Subcutaneous adipose tissue (tissue), 4 donors: Measurements from ENCODE around the gene MINDY3. TPM values are rescaled to one million over a fixed set of nuclear protein-coding genes. Genes with fewer than 3 reads are reported as not detected.

ENCODE experiments used
- total RNA-seq, 4 donors: library from RNA; depleted of rRNA; stranded (reverse); fragments of >200 nt; gene quantifications; one replicate each; pipeline ENCODE4 v1.1.0, GENCODE V29; 2016
- TF ChIP-seq, protein P1 (sequence below): fragments of 450-650 bp; IDR thresholded peaks from one replicate; pipeline ENCODE4 v1.5.1; 2016; ENCODE audit warnings: low read depth, mild to moderate bottlenecking, control low read depth, antibody characterized with exemption, moderate library complexity

Gene MINDY3
- total RNA-seq, 4 donors from 2014 or later, result 27.9 to 40.4 (median 34.8) TPM

DNA sequence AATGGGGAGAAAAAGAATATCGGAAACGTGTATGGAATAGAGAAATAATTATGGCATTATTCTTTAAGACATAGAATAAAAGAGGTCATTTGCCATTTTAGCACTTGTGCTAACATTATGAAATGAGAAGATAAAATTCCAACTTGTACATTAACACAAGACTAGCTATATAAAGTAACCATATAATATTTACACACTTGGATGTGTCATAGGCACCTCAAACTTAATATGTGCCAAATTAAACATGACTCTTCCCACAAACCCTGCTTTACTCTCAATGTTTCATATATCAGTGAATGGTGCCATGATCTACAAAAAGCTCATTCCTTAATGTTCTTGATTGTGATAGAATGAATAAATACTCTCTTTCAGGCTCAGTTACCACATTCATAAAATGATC, 4.1 kb upstream of the MINDY3 start:
- TF ChIP-seq, protein P1, sequence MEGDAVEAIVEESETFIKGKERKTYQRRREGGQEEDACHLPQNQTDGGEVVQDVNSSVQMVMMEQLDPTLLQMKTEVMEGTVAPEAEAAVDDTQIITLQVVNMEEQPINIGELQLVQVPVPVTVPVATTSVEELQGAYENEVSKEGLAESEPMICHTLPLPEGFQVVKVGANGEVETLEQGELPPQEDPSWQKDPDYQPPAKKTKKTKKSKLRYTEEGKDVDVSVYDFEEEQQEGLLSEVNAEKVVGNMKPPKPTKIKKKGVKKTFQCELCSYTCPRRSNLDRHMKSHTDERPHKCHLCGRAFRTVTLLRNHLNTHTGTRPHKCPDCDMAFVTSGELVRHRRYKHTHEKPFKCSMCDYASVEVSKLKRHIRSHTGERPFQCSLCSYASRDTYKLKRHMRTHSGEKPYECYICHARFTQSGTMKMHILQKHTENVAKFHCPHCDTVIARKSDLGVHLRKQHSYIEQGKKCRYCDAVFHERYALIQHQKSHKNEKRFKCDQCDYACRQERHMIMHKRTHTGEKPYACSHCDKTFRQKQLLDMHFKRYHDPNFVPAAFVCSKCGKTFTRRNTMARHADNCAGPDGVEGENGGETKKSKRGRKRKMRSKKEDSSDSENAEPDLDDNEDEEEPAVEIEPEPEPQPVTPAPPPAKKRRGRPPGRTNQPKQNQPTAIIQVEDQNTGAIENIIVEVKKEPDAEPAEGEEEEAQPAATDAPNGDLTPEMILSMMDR, result no peak

DNA sequence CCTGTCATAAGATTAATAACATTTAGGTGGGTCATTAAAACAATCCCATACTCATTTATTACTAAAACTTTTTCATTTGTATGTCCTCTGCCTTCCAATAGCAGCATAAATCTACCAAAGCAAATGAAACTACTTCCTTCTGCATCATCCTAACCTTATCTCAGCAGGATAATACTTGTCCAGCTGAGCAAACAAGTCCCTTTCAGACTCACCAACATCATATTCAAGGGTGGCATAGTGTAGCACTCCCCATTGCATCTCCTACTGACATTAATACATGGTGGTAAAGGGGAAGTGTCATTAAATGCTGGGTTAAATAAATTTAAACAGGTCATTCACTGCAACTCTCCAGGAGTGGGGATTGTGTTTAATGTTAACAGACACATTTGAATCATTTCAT, 3.4 kb upstream of the MINDY3 start:
- TF ChIP-seq, protein P1, result no peak

DNA sequence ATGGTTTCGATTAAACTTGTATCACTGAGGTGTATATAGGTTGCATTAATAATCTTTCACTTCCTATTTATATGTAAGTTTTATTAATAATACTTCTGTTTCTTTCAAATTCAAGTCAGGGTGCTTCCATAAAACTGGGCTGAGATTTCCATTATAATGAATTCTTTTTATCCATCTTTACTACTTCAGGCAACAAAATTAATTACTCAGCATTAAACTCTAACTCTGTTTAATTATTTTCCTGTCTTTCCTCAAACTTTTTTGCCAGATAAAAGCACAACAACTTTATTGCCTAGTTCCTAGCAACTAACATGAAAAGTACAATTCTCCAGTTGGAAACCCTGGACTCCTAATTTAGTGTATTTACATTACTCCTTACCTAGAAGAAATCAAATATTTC, 3.0 kb upstream of the MINDY3 start:
- TF ChIP-seq, protein P1, result no peak

DNA sequence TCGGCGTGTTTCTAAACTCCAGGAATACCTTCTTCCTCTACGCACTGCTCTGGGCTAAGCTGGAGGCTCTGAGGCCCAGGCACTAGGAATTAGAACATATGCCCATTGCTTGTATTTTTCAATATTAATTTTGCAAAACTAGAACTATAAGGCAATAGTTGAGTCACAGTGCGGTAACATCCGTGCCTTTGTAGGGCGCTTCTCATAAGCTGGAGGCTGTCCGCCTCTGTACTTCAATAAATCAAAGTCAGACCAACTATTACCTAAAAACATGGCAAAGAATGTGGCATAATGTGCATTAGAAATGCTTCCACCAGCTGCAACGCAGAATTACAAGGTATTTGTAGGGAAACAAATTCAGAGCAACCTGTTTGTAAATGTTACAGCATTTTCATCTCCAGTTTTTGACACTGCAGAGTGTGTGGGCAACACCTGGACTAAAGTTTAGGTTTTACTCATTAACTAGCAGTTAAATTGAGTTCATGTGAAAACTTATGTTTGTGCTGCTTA, 440 bp upstream of the MINDY3 start:
- TF ChIP-seq, protein P1, result no peak

DNA sequence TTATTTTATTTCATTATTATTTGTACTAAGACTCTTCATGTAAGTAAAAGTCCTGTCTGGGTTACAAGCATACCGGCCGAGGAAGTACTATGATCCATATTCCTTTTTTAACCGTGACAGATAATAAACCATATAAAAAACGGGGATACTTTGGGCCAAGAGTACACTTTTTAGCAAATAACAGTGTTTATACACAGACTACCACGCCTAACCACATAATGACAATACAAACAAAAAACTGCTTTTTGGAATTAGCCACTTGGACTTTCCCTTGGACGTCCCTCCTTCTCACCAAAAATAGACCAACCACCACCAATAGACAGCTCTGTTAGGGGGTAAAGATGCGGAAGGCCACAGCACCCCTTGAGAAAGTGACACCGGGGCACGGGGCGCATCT, 800 bp downstream of the MINDY3 start:
- TF ChIP-seq, protein P1, result no peak

DNA sequence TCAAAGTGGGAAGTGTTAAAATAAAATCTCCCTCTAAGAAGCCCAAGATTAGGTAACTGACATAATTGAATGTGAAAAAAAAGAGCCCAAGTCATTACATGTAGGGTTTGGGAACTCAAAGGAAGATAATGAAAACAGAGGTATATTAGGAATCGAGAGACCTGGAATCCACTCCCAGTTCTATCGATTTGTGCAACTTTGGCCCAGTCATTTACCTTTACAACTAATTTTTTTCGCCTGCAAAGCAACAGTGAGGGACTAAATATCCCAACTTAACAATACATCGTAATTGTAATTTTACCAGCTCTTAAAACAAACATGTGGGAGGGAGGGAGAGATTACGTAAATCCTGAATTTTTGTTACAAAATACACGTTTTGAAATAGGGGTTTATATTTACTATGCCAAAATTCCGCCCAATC, 1.4 kb downstream of the MINDY3 start:
- TF ChIP-seq, protein P1, result no peak

DNA sequence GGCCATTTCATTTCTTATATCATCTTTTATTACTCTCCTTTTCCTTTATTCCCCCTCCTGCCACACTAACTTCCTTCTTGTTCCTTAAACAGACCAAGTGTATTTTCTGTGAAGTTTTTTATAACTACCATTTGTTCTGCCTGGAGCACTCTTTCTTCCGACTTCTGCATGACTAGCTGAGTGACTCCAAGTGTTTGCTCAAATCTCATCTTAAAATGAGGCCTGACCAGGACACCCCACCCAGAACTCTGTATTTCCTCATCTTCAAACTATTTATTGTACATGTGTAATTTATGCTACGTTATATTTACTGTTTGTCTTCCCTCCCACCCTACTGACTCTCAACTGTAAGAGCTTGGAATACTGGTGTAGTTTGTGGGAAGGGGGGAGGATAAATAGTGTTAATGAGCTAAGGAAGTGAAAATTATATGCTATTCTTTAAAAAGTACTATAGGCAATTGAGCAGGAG, 3.2 kb downstream of the MINDY3 start:
- TF ChIP-seq, protein P1, result no peak
